Psoas muscle (tissue), 8 donors: ENCODE results near the gene CNOT4. TPM values are rescaled to one million over a fixed set of nuclear protein-coding genes. Genes with fewer than 3 reads are reported as not detected.

Experiments
- ATAC-seq, 4 donors: fragments of 200-7000 bp; cut with Tn5 transposase; one replicate each; pipeline ENCODE4 v1.9.1; 2020; ENCODE audit warnings: moderate library complexity in 3 of 4, mild to moderate bottlenecking in 2 of 4
- DNase-seq, 2 donors: peaks; one replicate each; pipeline ENCODE4 v3.0.0-alpha.2; 2020
- H3K27ac ChIP-seq: fragments of 200-600 bp; one replicate; pipeline ENCODE4 v1.8.0; 2022
- H3K27me3 ChIP-seq, 3 donors: fragments of 200-600 bp in 1 of 3; one replicate each; pipeline versions ENCODE4 v1.6.1 to v1.8.0; 2013 to 2022; ENCODE audit warnings: low read length in 2 of 3, mild to moderate bottlenecking in 2 of 3, moderate library complexity in 1 of 3; ENCODE audit not compliant: insufficient read depth in 3 of 3
- H3K36me3 ChIP-seq, 2 donors: fragments of 200-600 bp in 1 of 2; one replicate each; pipeline versions ENCODE4 v1.6.1 to v1.8.0; 2013 to 2022; ENCODE audit warnings: low read depth in 1 of 2, mild to moderate bottlenecking in 1 of 2, moderate library complexity in 1 of 2; ENCODE audit not compliant: insufficient read depth in 1 of 2
- H3K4me1 ChIP-seq: fragments of 200-600 bp; one replicate; pipeline ENCODE4 v1.8.0; 2022
- H3K4me3 ChIP-seq: fragments of 200-600 bp; one replicate; pipeline ENCODE4 v1.8.0; 2022; ENCODE audit warnings: mild to moderate bottlenecking
- H3K9me3 ChIP-seq: fragments of 200-600 bp; one replicate; pipeline ENCODE4 v1.8.0; 2022
- CTCF ChIP-seq: fragments of 200-600 bp; IDR thresholded peaks from one replicate; pipeline ENCODE4 v1.8.0; 2022; ENCODE audit warnings: antibody characterized with exemption
- WGBS, 3 donors: extraction: QIAGEN DNeasy Blood & Tissue Kit; methylation state at CpG; one replicate each; pipeline versions ENCODE4 v1.1.6 to v1.1.7; 2013; 5-methylcytosine and 5-hydroxymethylcytosine counted together
- intact Hi-C, 2 donors: fragments of 100-400 bp; cut with DNase I; formaldehyde crosslinking; loops; one replicate each; pipeline versions ENCODE4 v1.11.0 to v1.14.2; 2022
- polyA plus RNA-seq, 3 donors: library from polyadenylated mRNA; stranded (reverse); fragments of 200-250 nt; gene quantifications; one replicate each; pipeline ENCODE4 v1.2.3, GENCODE V29; 2013
- total RNA-seq, 4 donors: library from RNA; stranded (reverse); fragmentation: NEBNext Ultra II Directional in 2 of 4; extraction: Animal tissue kit (Norgen Biotek cat#: 25700) in 2 of 4; gene quantifications; one replicate each; pipeline versions ENCODE4 v1.2.1 to v1.2.4, GENCODE V29; 2021 to 2023
- donor health status: healthy with polysubstance abuse.
- donor health status: DM: no; HTN: no; CAD: no; lungs with moderate emphysema.
- donor health status: Bipolar disorder and iron deficiency.
- donor health status: healthy.
- donor health status: DM: yes; HTN: yes; CAD: no.
- donor health status: DM: no; HTN: no; CAD: no.
- donor health status: DM: no; HTN: no; CAD: no.
- donor health status: DM: yes; HTN: yes; CAD: no.

The CNOT4 gene
- total and polyA plus RNA-seq, 7 donors = 8.3 to 43.7 (median 27.6) TPM

GRCh38 chr7:135414208-135414607, 95.7 kb downstream of the CNOT4 start:
- H3K27ac ChIP-seq = no peak overlapping the region
- 92 to 97% (median 94%) methylated on average over 3 of the region's 3 CpGs for WGBS, 3 donors
- peaks cover 6% of the 10 kb centered on the region for H3K4me1 ChIP-seq
- ATAC-seq (no peak), DNase-seq (no peak)
- no peaks in the 10 kb centered on the region for H3K9me3 ChIP-seq
- H3K4me3 ChIP-seq = no peak overlapping the region
- no peaks in the 10 kb centered on the region for H3K27me3 ChIP-seq
- intact Hi-C loops = loop anchor here in 1 of 2 donors (10.0 kb wide), 1 partner anchor 141 kb away; the partner anchor contains the start of gene NUP205
- no peak for TF ChIP-seq CTCF
- H3K36me3 ChIP-seq = peaks cover 0 to 33% of the 10 kb centered on the region in 2 donors

- Histone ChIP-seq H3K27ac (no peak overlapping the region), H3K9me3 (no peaks in the 10 kb centered on the region), H3K27me3 (no peaks in the 10 kb centered on the region), H3K4me3 (no peak overlapping the region), H3K4me1 (peaks cover 6% of the 10 kb centered on the region), H3K36me3 (peaks cover 0 to 30% of the 10 kb centered on the region in 2 donors)
- no peak for ATAC-seq
- DNase-seq = no peak
- no peak for TF ChIP-seq CTCF
- intact Hi-C loops = loop anchor here in 1 of 2 donors (10.0 kb wide), 1 partner anchor 144 kb away; the partner anchor contains the start of gene NUP205
Observed at GRCh38 chr7:135411098-135411497, 98.8 kb downstream of the CNOT4 start.

GRCh38 chr7:135410543-135410942, 99.4 kb downstream of the CNOT4 start:
- WGBS, 3 donors = 98 to 99% (median 98%) methylated on average over 3 of the region's 3 CpGs
- no peak overlapping the region for H3K4me3 ChIP-seq
- TF ChIP-seq CTCF = no peak
- no peaks in the 10 kb centered on the region for H3K27me3 ChIP-seq
- ATAC-seq = no peak
- H3K36me3 ChIP-seq = peaks cover 0 to 27% of the 10 kb centered on the region in 2 donors
- H3K4me1 ChIP-seq = peaks cover 6% of the 10 kb centered on the region
- H3K9me3 ChIP-seq = no peaks in the 10 kb centered on the region
- DNase-seq = no peak
- H3K27ac ChIP-seq = no peak overlapping the region
- intact Hi-C loops = loop anchor here in 1 of 2 donors (10.0 kb wide), 1 partner anchor 144 kb away; the partner anchor contains the start of gene NUP205

- Histone ChIP-seq H3K27ac (no peak overlapping the region), H3K27me3 (no peaks in the 10 kb centered on the region), H3K4me1 (peaks cover 6% of the 10 kb centered on the region), H3K4me3 (no peak overlapping the region), H3K36me3 (peaks cover 0 to 27% of the 10 kb centered on the region in 2 donors), H3K9me3 (no peaks in the 10 kb centered on the region)
- DNase-seq (no peak), ATAC-seq (no peak)
- intact Hi-C loops = loop anchor here in 1 of 2 donors (10.0 kb wide), 1 partner anchor 145 kb away; the partner anchor contains the start of gene NUP205
- no peak for TF ChIP-seq CTCF
- 97 to 99% (median 99%) methylated on average over 2 of the region's 2 CpGs for WGBS, 3 donors
Observed at GRCh38 chr7:135409845-135410542, 99.9 kb downstream of the CNOT4 start.
